Measurements from ENCODE around the gene MSI2.

The MSI2 gene

DNA sequence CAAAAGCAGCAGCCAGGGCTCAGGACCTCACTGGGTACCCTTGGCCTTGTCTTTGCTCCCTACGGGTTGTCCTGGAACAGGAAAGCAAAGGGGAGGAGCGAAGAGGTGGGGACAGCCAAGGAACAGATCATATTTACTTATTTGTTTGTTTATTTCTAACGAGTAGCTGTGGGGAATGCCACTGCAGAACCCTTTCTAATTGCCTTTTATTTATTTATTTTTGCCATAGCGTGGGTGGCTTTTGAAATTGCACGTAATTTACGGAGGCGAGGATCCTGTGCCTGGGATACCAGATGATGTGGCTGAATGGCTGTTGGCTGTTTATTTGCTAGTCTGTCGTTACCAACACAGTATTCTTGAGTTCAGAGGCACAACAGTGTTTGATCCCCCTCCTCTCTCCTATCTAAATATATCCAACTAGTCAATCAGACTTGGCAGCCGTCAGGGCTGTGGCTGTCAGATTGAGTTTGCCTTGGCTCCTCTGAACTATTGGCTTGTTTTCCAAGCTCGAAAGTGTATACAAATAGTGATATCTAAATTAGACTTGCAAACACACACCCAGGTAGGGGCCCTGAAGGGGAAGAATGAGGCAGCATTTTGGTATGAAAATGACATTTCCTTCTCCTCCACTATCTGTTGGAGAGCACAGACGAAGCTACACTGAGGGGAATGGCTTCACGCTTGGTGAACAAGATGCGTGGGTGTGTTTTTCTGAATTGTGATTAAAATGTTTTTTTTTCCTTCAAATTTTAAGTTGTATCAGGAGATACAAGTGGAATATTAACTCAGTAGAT is 110.4 kb downstream of the MSI2 start:
- no peak for DNase-seq (ENCODE audit: low read depth in 2 of 2)

DNA sequence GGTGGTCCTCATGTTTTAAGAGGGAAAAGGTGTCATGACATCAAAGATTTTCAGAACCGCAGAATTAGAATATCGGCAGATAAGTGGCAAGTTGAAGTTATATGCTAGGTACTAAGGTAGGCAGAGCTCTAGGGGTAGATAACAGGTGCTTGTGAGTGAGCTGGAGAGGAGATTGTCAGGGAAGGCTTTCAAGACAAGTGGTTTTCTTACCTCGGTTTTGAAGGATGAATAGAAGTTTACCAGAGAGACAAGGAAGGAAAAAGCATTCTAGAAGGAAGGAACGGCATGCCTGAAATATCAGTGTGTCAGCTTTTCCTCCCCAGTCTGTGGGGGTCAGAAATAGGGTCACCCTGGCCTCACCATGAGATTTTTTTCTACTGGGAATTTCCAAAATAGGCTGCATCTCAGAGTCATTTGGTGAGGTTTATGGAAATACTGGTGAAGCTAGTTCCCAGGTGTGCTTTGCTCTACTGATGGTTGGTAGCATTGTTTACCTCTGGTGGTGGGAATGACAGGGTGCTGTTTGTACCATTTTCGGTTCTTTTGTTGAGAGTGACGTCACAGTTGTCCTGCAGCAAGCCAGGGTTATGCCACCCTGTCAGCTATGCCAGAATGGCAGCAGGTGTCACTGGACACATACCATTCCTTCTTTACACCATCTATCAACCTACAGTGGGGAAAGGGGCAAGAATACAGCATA is 112.5 kb downstream of the MSI2 start:
- no peak for DNase-seq (ENCODE audit: low read depth in 2 of 2)

DNA sequence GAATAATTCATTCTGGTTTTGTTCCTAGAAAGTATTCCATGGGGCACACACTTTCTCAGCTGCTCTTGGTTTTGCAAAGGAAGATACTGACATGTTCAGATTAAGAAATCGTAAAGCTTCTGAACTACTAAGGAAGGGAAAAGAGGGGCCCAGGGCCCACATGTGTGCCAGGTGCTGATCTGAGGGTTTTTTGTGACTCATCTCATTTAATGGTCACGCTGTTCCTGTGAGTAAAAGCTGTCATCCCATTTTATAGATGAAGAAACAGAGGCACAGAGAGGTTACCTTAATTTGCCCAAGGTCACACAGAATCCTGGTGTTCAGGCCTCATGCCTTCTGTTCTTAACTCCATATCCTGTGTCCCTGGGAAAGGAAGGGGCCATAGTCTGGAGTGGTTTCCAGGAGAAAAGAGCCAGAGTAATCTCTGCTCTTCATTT is 113.2 kb downstream of the MSI2 start:
- DNase-seq (ENCODE audit: low read depth in 2 of 2) = no peak

DNA sequence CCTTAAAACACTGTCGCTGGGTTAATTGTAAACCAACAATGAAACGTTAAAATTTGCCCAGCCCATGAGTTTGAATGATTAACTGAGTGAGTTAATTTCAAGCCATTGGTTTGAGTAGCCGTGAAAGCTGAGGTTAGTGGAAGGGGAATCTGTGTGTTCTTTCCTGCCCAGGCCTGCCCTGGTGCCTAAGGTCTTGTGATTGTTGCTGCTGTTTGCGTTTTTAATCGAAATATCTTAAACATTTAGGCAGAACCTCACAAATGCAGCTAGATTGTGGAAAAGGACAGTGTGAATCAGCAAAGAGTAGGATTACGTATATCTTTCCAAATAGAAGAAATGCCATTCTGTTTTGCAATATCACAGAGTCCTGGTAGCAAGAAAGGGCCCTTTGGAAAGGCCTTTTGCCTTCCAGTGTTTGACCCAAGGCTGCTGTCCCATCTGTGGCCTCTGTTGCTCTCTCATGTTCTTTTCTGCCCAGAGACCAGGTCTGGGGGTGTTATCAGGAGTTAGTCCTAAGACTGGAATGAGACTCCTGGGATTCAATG is 113.8 kb downstream of the MSI2 start:
- DNase-seq (ENCODE audit: low read depth in 2 of 2) = no peak

DNA sequence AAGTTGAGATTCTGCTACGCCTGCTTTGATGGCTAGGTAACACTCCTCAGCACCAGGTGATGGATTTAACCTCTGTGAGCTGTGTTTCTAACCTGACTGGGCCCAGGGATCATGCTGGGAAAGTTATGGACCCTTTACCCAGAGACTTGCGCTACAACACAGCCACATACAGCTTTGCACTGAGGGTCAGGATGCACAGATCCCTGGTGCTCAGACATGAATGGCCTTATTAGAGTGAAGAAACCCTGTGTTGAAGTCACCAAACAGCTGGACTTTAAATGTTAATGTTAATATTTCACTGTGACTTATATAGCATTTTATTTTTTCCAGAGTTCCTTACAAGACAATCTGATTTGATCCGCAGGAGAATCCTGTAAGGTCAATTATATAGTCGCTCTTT is 114.3 kb downstream of the MSI2 start:
- no peak for DNase-seq (ENCODE audit: low read depth in 2 of 2)

DNA sequence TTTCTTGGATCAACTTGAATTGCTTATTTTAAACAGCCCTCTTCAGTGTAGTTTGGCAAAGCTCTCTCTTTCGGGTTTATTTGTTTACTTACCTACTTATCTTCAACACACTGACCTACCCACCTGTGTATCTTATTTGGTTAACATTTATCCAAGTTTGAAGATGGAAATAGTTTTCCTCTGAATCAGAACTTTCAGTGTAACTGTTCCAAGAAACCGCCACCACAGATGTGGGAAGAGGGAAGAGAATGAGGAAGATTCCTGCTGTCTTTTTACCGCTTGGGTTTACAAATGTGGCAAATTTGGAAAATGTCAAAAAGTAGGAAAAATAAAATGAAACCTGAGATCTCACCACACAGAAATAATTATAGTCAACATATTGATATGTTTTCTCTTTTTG is 115.8 kb downstream of the MSI2 start:
- DNase-seq (ENCODE audit: low read depth in 2 of 2) = no peak

DNA sequence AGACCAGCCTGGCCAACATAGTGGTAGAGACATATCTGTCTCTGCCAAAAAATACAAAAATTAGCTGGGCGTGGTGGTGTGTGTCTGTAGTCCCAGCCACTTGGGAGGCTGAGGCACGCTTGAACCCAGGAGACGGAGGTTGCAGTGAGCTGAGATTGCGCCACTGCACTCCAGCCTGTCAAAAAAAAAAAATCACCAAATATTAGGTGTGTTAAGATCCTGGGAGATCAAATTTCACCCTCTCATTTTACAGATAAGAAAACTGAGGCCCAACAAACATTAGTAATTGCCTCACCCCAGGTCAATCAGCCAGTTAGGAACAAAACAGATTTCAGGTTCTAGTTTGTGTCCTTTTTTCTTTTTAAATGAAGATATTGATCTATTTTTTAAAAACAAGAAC is 116.7 kb downstream of the MSI2 start:
- DNase-seq (ENCODE audit: low read depth in 2 of 2) = no peak

DNA sequence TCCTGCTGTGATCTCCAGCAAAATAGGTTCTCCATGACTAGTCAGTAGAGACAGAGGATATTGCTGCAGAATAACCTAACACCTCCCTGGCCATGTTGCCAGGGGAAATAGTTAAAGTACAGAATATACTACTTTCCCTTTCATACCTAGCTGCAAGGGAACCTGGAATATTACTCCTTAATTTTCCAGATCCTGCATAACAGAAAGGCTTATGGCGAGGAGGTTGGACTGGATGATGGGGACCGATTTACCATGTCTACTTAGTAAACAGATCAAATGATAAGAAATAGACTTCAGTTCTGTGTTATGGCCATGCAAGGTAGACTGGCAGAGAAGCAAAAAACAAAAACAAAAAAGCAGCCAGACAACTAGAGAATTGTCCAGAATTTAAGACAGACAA is 117.4 kb downstream of the MSI2 start:
- DNase-seq (ENCODE audit: low read depth in 2 of 2) = no peak

DNA sequence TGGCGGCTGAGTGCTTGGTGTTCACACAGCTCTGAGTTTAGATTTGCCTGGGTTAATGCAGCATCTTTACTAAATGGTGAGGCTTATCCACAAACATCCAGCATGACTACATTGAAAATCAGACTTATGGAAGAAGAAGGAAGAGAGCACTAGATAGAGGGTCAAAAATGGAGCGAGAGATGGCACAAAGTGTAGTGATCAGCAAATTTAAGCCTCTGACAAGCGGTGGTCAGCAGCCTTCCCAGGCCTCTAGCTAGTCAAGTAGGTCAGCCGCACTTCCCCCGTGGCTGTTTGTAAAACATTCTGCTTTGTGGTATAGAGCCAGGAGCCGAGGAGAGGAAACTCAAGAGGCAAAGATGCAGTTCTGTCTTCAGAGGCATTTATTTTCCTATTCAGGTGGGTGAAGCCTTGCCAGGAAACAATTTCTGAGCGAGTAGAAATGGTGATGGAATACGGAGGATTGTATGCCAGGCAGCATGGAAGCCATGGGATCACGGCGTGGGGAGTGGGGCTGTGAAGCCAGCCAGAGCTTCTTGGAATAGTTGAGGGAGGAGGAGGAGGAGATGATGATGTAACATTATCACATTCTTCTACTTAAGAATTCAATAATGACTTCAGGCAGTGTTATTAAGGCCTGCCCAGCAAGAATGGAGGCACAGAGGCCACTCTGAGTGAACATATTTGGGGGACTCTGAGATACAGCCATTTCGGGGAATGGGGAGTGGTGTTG is 118.9 kb downstream of the MSI2 start:
- no peak for DNase-seq (ENCODE audit: low read depth in 2 of 2)

DNA sequence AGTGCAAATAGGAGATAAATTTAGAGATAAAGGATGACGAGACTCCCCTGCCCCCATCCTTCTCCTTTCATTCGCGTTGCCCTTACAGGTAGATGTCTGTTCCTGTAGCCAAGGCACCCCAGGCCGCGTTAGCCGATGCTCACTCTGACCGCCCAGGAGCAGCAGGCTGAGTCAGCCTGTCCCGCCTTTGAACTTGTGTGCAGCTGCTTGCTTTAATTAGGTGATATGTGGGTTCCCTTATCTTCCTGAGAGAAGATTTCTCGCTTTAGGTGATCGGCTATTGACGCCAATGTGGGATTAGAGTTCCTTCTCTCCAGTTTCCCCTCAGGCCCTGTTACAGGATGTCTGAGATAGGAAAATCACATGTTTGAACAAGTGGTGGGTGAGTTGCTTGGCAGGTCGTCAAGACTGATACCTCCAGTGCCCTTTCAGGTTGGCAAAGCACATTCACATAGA is 119.5 kb downstream of the MSI2 start:
- DNase-seq (ENCODE audit: low read depth in 2 of 2) = no peak

DNA sequence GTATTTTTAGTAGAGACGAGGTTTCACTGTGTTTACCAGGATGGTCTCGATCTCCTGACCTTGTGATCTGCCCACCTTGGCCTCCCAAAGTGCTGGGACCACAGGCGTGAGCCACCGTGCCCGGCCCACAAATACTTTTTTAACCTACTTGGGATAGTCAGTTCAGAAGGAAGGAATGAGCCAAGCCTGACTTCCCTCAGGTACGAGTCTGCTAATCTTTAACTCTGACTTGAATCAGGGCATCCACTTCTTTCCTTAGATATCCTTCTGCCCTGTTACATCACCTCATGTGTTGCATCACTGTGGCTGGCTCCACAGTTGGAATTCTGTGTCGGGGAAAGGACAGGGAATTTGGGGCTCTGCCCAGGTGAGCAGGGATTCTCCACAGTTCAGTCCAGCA is 120.8 kb downstream of the MSI2 start:
- no peak for DNase-seq (ENCODE audit: low read depth in 2 of 2)

DNA sequence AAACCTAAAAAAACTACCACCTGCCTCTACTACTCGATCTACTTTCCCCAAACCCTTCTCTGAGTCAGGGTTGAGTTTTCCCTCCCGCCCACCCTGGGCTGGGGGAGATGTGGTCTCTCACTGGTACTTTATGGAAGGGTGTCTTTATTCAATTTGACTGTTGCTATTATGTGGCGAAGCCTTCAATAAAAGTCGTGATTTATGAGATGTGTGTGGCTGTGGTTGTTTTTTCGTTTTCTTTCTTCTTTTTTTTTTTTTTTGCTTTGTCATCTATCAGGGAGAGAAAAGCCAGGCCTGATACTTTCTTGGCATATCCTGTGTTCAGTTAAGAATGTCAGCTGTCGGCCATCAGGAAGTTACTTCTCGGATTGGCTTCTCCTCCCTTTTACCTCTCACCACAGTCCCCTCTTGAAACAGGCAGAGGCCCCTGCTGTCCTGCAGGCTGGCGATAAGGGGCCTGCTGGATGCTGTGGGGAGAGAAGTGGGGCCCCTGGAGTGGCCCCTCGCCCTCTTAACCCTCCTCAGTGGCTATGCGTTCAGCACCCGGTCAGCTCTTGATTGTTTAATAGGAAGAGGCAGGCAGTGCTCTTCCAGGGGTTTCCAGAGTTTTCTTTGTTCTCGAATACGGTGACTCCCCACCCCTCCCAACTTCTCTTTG is 123.0 kb downstream of the MSI2 start:
- DNase-seq (ENCODE audit: low read depth in 2 of 2) = no peak

DNA sequence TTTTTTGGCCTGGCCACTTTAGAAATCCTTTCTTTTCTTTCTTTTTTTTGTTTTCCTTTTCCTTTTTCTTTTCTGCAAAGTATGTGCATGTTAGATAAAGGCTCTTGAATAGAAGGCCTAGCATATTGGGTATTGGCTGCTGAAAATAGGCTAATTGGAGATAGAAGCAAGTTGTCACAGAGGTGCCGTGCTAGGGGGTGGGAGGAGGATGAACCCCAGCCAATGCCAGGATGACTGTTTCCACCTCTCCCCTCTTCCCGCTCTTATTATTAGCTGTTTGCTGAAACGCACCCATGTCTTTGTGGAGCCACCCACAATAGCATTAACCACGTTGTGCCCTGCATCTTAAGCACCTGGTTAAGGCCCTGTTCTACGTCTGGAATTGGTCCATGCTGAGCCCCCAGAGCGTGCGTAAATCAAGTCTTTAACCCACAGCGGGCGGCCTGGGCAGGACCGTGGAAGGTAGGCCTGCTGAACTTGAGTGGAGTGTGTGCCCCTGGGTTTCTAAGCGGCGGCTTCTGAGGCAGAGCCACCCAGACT is 123.6 kb downstream of the MSI2 start:
- no peak for DNase-seq (ENCODE audit: low read depth in 2 of 2)

DNA sequence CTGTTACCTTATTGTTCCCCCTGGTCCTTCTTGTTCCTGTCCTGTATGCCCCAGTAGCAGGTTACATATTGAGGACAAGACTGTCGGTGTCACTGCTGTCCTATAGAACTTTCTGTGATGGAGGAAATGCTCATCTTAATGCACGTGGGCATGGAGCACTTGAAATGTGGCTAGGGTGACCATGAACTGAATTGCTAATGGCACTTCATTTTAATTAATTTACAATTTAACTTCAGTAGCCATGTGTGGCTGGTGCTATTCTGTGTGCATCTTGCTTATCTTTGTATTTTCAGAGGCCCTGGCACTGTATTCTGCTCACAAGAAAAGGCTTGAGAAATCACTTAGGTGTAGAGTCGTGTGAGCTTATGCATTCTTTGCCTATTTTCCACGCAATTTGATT is 125.2 kb downstream of the MSI2 start:
- no peak for DNase-seq (ENCODE audit: low read depth in 2 of 2)

DNA sequence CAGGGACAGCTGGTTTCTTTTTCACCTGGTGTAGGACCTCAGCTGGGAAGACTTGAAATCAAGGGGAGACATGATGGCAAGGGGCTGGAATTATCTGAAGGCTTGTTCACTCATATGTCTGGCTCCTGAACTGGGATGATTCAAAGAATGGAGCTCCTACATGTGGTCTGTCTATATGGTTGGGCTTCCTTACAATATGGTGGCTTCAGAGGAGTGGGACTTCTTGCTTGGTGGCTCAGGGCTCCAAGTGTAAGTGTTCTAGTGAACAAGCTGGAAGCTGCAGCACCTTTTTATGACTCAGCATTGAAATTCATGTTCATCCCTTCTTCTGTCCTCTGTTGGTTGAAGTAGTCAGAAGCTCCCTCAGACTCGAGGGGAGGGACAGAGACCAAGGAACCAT is 127.9 kb downstream of the MSI2 start:
- DNase-seq (ENCODE audit: low read depth in 2 of 2) = no peak

DNA sequence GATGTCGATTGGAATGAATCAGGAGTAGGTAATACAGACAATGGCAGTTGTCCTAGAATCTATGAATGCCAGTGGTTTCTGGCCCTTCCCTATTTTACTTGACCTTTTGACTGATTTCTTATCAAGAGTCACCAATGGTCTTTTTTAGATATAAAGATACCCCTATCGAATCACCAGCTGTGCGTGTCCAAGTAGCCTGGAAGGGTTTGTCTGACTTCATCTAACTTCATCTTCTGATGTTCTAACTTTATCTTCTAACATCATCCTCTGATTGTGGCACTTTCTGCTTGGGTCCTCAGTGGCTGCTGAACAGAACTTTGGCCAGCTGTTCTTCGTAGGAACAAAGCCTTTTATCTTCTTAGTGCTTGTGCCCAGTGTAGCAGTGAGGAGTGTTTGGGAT is 129.7 kb downstream of the MSI2 start:
- no peak for DNase-seq (ENCODE audit: low read depth in 2 of 2)

DNA sequence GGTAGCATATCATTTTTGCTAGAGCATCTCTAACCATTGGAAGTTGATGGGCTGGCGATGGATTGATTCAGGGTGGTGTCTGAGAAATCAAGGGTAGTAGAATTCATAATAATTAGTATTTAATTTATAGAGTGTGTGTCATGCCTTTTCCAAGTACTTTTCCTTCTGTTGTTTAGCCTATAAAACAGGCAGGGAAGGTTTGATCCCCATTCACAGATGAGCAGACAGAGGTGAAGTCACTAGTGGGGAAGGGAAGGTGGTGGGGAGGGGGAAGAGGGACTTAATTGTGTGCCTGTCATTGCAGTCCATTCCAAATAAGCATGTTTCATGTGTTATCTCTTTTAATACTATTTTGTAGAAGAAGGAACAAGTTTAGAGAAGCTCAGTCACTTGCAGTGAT is 131.3 kb downstream of the MSI2 start:
- DNase-seq (ENCODE audit: low read depth in 2 of 2) = no peak

DNA sequence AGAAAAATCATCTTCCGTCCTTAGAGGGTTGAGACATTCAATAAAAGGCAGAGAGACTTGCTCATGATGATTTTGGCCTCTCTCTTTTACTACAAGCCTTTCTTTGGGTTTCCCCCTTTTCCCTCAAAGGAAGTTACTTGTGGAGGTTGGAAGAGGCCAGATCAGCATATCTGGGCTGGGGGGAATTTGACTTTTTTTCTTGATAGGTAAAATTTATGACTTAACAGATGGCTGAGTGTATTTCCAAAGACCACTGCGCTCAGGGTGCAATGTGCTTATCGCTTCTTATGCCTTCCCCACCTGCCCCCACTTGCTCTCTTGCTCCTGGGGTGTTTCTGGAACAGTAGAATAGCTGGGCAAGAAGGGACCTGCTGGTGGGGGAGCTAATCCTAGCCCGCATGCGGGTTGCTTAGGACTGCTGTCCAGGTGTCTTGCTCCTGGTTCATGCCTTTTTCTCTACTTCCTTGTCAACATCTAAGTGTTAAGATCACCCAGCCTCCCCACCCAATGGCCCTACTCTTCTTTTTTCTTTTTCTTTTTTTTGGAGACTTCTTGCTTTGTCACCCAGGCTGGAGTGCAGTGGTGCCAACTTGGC is 131.9 kb downstream of the MSI2 start:
- DNase-seq (ENCODE audit: low read depth in 2 of 2) = no peak

DNA sequence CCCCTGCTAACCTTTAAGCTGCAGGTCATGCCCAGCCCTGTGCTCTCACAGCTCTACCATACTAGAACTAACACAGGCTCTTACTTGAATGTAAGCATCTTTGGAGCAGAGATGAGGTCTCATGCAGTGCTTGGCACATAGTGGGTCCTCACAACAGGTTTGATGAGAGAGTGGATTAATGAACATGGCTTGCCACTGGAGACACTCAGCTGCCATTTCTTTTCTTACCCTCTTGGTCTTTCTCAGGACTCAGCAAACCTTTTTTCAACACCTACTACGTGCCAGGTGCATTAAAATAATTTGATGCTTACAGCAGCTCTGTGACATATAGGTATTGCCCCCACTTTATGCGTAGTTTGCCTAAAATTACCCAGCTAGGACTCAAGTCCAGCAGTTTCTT is 133.2 kb downstream of the MSI2 start:
- no peak for DNase-seq (ENCODE audit: low read depth in 2 of 2)

DNA sequence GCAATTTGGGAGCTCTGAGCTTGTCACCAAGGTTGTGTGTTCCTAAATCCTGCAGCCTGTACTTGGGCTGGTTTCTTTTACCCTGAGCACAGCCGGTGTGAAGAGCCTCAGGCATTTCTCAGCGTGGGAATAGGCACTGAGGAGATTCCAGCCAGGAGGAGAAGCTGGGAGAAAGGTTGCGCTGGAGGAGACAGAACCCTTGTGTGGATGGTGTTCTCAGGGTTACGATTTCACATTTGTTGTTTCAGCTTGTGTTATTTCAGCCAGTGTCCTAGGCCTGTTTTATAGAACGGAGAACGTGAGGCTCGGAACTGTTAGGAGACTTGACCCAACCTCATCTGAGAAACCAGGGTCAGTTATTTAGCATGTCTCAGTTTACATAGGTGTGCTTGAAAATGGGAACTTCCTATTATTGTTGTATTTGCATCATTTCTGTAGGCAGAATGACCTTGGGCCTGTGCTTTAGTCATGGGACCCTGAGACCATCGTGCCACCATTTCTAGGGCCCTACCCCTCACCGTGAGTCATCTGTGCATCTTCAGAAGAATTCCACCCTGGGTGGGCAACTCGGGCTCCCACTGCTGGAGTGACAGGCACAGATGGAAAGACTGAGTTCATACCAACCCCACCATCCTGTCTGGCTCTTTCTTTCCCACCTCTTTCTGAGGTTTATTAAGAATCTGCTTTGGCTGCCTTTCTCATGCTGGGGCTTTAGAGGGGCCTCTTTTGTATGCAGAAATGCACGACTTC is 134.9 kb downstream of the MSI2 start:
- DNase-seq (ENCODE audit: low read depth in 2 of 2) = no peak

Measured in stimulated activated CD8-positive, alpha-beta memory T cell treated with anti-CD3 and anti-CD28 coated beads, Interleukin-7, amount 100 ng/mL, for 4 hours (primary cell).